Naive thymus-derived CD8-positive, alpha-beta T cell (primary cell): ENCODE data around the gene CUEDC2. TPM values are rescaled to one million over a fixed set of nuclear protein-coding genes. Genes with fewer than 3 reads are reported as not detected.

Experiments
- ATAC-seq, 2 donors: fragments of 150-1000 bp; cut with Tn5 transposase in 1 of 2; sonication (Bioruptor Pico), chemical (Tn5 transposase) in 1 of 2; 1 replicate in 1 of 2; 2 replicates in 1 of 2; pipeline ENCODE4 v1.10.0; 2021; ENCODE audit warnings: mild to moderate bottlenecking in 2 of 2, moderate library complexity in 2 of 2
- POLR2A ChIA-PET: fragments of 350-600 bp; sonication (Branson Sonifier 250); formaldehyde crosslinking; loops from one replicate; lab custom pipeline; 2021; ENCODE audit warnings: antibody characterized with exemption; lab: Charles Lee
- DNase-seq, 10 donors: peaks; one replicate each; pipeline versions ENCODE4 v3.0.0 to v3.0.0-alpha.2; 2020 to 2022
- H3K27ac Mint-ChIP-seq, 10 donors: one replicate each; pipeline ENCODE4 v1.8.0; 2020 to 2022; ENCODE audit warnings: mild to moderate bottlenecking in 10 of 10, mixed read lengths in 10 of 10, moderate library complexity in 4 of 10, inconsistent platforms in 1 of 10
- H3K27me3 Mint-ChIP-seq, 5 donors: one replicate each; pipeline ENCODE4 v1.8.0; 2021 to 2022; ENCODE audit warnings: mixed read lengths in 5 of 5
- H3K36me3 Mint-ChIP-seq, 3 donors: one replicate each; pipeline ENCODE4 v1.8.0; 2020 to 2022; ENCODE audit warnings: mixed read lengths in 3 of 3, mild to moderate bottlenecking in 2 of 3, inconsistent platforms in 1 of 3
- H3K4me1 Mint-ChIP-seq, 4 donors: one replicate each; pipeline ENCODE4 v1.8.0; 2021 to 2022; ENCODE audit warnings: mixed read lengths in 4 of 4
- H3K4me3 Mint-ChIP-seq, 10 donors: one replicate each; pipeline ENCODE4 v1.8.0; 2020 to 2022; ENCODE audit warnings: mild to moderate bottlenecking in 10 of 10, mixed read lengths in 10 of 10, moderate library complexity in 6 of 10, inconsistent platforms in 1 of 10
- H3K9me3 Mint-ChIP-seq, 9 donors: one replicate each; pipeline ENCODE4 v1.8.0; 2020 to 2022; ENCODE audit warnings: mixed read lengths in 9 of 9, mild to moderate bottlenecking in 3 of 9, inconsistent platforms in 1 of 9, moderate library complexity in 1 of 9
- polyA plus RNA-seq, 3 donors: library from polyadenylated mRNA; unstranded; fragments of 300-500 nt; fragmentation: Illumina TruSeq; gene quantifications; one replicate each; pipeline ENCODE4 v1.2.3, GENCODE V29; 2021
- total RNA-seq, 8 experiments: library from RNA in 2 of 8; stranded (reverse) in 2 of 8; gene quantifications; one replicate each; pipeline ENCODE4 v1.2.3 and lab custom pipeline; 2021 to 2026

The CUEDC2 gene
- total and polyA plus RNA-seq, 5 experiments from 2014 or later = 36.5 to 76.9 (median 60.6) TPM

- Mint-ChIP-seq H3K36me3 (peaks cover 0 to 37% (median 0%) of the 10 kb centered on the region in 3 donors), H3K4me1 (peaks cover 11 to 37% (median 37%) of the 10 kb centered on the region in 4 donors), H3K9me3 (no peaks in the 10 kb centered on the region), H3K4me3 (peak overlapping the region in 2 of 10 donors; percentile 14 to 19), H3K27me3 (no peaks in the 10 kb centered on the region), H3K27ac (peak overlapping the region in 6 of 10 donors; percentile 20 to 96 (median 64))
- POLR2A ChIA-PET = interaction anchor here (0.9 to 8.9 kb wide), 6 partner anchors 11 to 75 kb away, joined by 3 to 102 read pairs (median 38); partner anchors contain the start of genes C10orf95 and FBXL15
- DNase-seq (no peak), ATAC-seq (no peak)
Measured at GRCh38 chr10:102400598-102401341, 31.6 kb downstream of the CUEDC2 start.

GRCh38 chr10:102400076-102400475 is 32.3 kb downstream of the CUEDC2 start:
- Mint-ChIP-seq H3K4me3 (peak overlapping the region in 5 of 10 donors; percentile 48 to 77 (median 67)), H3K27me3 (no peaks in the 10 kb centered on the region), H3K4me1 (peaks cover 11 to 40% (median 39%) of the 10 kb centered on the region in 4 donors), H3K36me3 (peaks cover 0 to 37% (median 0%) of the 10 kb centered on the region in 3 donors), H3K9me3 (no peaks in the 10 kb centered on the region), H3K27ac (peak overlapping the region in 9 of 10 donors; percentile 32 to 99 (median 88))
- POLR2A ChIA-PET = interaction anchor here (0.6 to 8.9 kb wide), 9 partner anchors 11 to 933 kb away, joined by 3 to 102 read pairs (median 11); partner anchors contain the start of genes C10orf95, CUEDC2 and FBXL15
- ATAC-seq = no peak
- DNase-seq = no peak

- ATAC-seq (peak; percentile 57 to 61), DNase-seq (peak; percentile 77 to 91 (median 88))
- Mint-ChIP-seq H3K4me1 (peaks cover 12 to 44% (median 39%) of the 10 kb centered on the region in 4 donors), H3K4me3 (peak overlapping the region; percentile 63 to 81 (median 74)), H3K36me3 (peaks cover 0 to 37% (median 0%) of the 10 kb centered on the region in 3 donors), H3K27me3 (no peaks in the 10 kb centered on the region), H3K9me3 (no peaks in the 10 kb centered on the region), H3K27ac (peak overlapping the region; percentile 32 to 100 (median 91))
- POLR2A ChIA-PET = interaction anchor here (0.5 to 8.9 kb wide), 16 partner anchors 8 to 933 kb away, joined by 3 to 102 read pairs (median 4); partner anchors contain the start of genes C10orf95, CUEDC2 and FBXL15
Measured at GRCh38 chr10:102399217-102400021, 33.0 kb downstream of the CUEDC2 start.

GRCh38 chr10:102398172-102399020 is 34.0 kb downstream of the CUEDC2 start:
- ATAC-seq = no peak
- Mint-ChIP-seq H3K4me1 (peaks cover 15 to 54% (median 43%) of the 10 kb centered on the region in 4 donors), H3K27me3 (no peaks in the 10 kb centered on the region), H3K4me3 (peak overlapping the region; percentile 48 to 80 (median 74)), H3K36me3 (peaks cover 0 to 37% (median 0%) of the 10 kb centered on the region in 3 donors), H3K9me3 (no peaks in the 10 kb centered on the region), H3K27ac (peak overlapping the region; percentile 48 to 100 (median 90))
- no peak for DNase-seq
- POLR2A ChIA-PET = interaction anchor here (0.7 to 8.9 kb wide), 14 partner anchors 9 to 563 kb away, joined by 3 to 102 read pairs (median 6); partner anchors contain the start of genes C10orf95, CUEDC2 and FBXL15

- H3K9me3 Mint-ChIP-seq = no peaks in the 10 kb centered on the region
- H3K36me3 Mint-ChIP-seq = peaks cover 0 to 37% (median 0%) of the 10 kb centered on the region in 3 donors
- peaks cover 15 to 59% (median 49%) of the 10 kb centered on the region in 4 donors for H3K4me1 Mint-ChIP-seq
- POLR2A ChIA-PET = interaction anchor here (0.7 to 8.9 kb wide), 9 partner anchors 10 to 85 kb away, joined by 3 to 102 read pairs (median 10); partner anchors contain the start of genes C10orf95, CUEDC2 and FBXL15
- H3K27ac Mint-ChIP-seq = peak overlapping the region; percentile 81 to 100 (median 100)
- DNase-seq (no peak), ATAC-seq (no peak)
- no peaks in the 10 kb centered on the region for H3K27me3 Mint-ChIP-seq
- peak overlapping the region in 9 of 10 donors; percentile 77 to 98 (median 95) for H3K4me3 Mint-ChIP-seq
Measured at GRCh38 chr10:102397222-102398171, 34.9 kb downstream of the CUEDC2 start.

GRCh38 chr10:102396730-102397151 is 35.6 kb downstream of the CUEDC2 start:
- Mint-ChIP-seq H3K4me3 (peak overlapping the region; percentile 93 to 98 (median 96)), H3K4me1 (peaks cover 15 to 59% (median 49%) of the 10 kb centered on the region in 4 donors), H3K36me3 (peaks cover 0 to 35% (median 0%) of the 10 kb centered on the region in 3 donors), H3K9me3 (no peaks in the 10 kb centered on the region), H3K27ac (peak overlapping the region; percentile 81 to 100 (median 100)), H3K27me3 (no peaks in the 10 kb centered on the region)
- DNase-seq (no peak), ATAC-seq (no peak)
- POLR2A ChIA-PET = interaction anchor here (1.2 to 8.9 kb wide), 8 partner anchors 8 to 106 kb away, joined by 3 to 102 read pairs (median 8); partner anchors contain the start of genes ACTR1A, C10orf95 and FBXL15

- H3K27ac Mint-ChIP-seq = peak overlapping the region; percentile 81 to 100 (median 100)
- DNase-seq (no peak), ATAC-seq (no peak)
- H3K27me3 Mint-ChIP-seq = no peaks in the 10 kb centered on the region
- no peaks in the 10 kb centered on the region for H3K9me3 Mint-ChIP-seq
- peaks cover 0 to 33% (median 0%) of the 10 kb centered on the region in 3 donors for H3K36me3 Mint-ChIP-seq
- peaks cover 15 to 59% (median 49%) of the 10 kb centered on the region in 4 donors for H3K4me1 Mint-ChIP-seq
- POLR2A ChIA-PET = interaction anchor here (1.0 to 8.9 kb wide), 8 partner anchors 9 to 107 kb away, joined by 3 to 102 read pairs (median 8); partner anchors contain the start of genes ACTR1A, C10orf95 and FBXL15
- H3K4me3 Mint-ChIP-seq = peak overlapping the region; percentile 93 to 98 (median 96)
Measured at GRCh38 chr10:102396317-102396650, 36.1 kb downstream of the CUEDC2 start.

- POLR2A ChIA-PET = interaction anchor here (0.8 to 8.9 kb wide), 21 partner anchors 9 to 249 kb away, joined by 3 to 102 read pairs (median 8); partner anchors contain the start of genes ACTR1A, C10orf95, CUEDC2 and FBXL15
- ATAC-seq = peak; percentile 28 to 38
- DNase-seq = peak; percentile 82 to 95 (median 92)
- no peaks in the 10 kb centered on the region for H3K9me3 Mint-ChIP-seq
- H3K4me1 Mint-ChIP-seq = peaks cover 15 to 59% (median 49%) of the 10 kb centered on the region in 4 donors
- peaks cover 0 to 31% (median 0%) of the 10 kb centered on the region in 3 donors for H3K36me3 Mint-ChIP-seq
- H3K27me3 Mint-ChIP-seq = no peaks in the 10 kb centered on the region
- peak within 1 kb of the TSS; percentile 93 to 98 (median 96) for H3K4me3 Mint-ChIP-seq
- peak within 1 kb of the TSS; percentile 92 to 100 (median 100) for H3K27ac Mint-ChIP-seq
Measured at GRCh38 chr10:102395400-102396316, 36.7 kb downstream of the CUEDC2 start, which contains the start of gene NFKB2. NFKB2 (plus strand) TSS chr10:102395705; CDS start chr10:102395960, 255 bp downstream.

- H3K9me3 Mint-ChIP-seq = no peaks in the 10 kb centered on the region
- peak overlapping the region; percentile 92 to 100 (median 100) for H3K27ac Mint-ChIP-seq
- H3K27me3 Mint-ChIP-seq = no peaks in the 10 kb centered on the region
- H3K4me3 Mint-ChIP-seq = peak overlapping the region; percentile 93 to 98 (median 96)
- H3K4me1 Mint-ChIP-seq = peaks cover 15 to 53% (median 46%) of the 10 kb centered on the region in 4 donors
- DNase-seq (peak in 5 of 10 donors; percentile 43 to 82 (median 58)), ATAC-seq (peak; percentile 1)
- POLR2A ChIA-PET = interaction anchor here (0.6 to 8.9 kb wide), 19 partner anchors 10 to 250 kb away, joined by 3 to 102 read pairs (median 9); partner anchors contain the start of genes ACTR1A, C10orf95, CUEDC2 and FBXL15
- peaks cover 0 to 28% (median 0%) of the 10 kb centered on the region in 3 donors for H3K36me3 Mint-ChIP-seq
Measured at GRCh38 chr10:102394801-102395399, 37.5 kb downstream of the CUEDC2 start.
